Pancreas (tissue), 10 donors: Measurements from ENCODE around the gene TMEM81. TPM values are rescaled to one million over a fixed set of nuclear protein-coding genes. Genes with fewer than 3 reads are reported as not detected.

Source experiments
- ATAC-seq, 4 donors: fragments of 200-7000 bp; cut with Tn5 transposase; one replicate each; pipeline versions ENCODE4 v1.8.0 to v1.9.1; 2020; ENCODE audit warnings: mild to moderate bottlenecking in 4 of 4, moderate library complexity in 4 of 4
- DNase-seq, 6 donors: peaks; one replicate each; pipeline ENCODE4 v3.0.0-alpha.2; 2020
- FAIRE-seq: peaks from 2 replicates; lab custom pipeline; 2012; peaks lifted over from hg19 to GRCh38; lab: Jason Lieb, UNC
- H3K27ac ChIP-seq, 4 donors: fragments of 200-600 bp; sonication (generic); 1 replicate in 3 of 4; 2 replicates in 1 of 4; pipeline versions ENCODE4 v1.5.0 to v1.8.0; 2020
- H3K27me3 ChIP-seq, 4 donors: fragments of 200-600 bp; one replicate each; pipeline ENCODE4 v1.8.0; 2021
- H3K36me3 ChIP-seq, 3 donors: fragments of 200-600 bp; sonication (generic) in 1 of 3; one replicate each; pipeline versions ENCODE4 v1.5.0 to v1.8.0; 2020 to 2021
- H3K4me1 ChIP-seq, 3 donors: fragments of 200-600 bp; one replicate each; pipeline ENCODE4 v1.8.0; 2021
- H3K4me3 ChIP-seq, 4 donors: fragments of 200-600 bp; sonication (generic) in 2 of 4; one replicate each; pipeline versions ENCODE4 v1.5.0 to v1.8.0; 2020 to 2021
- H3K9me3 ChIP-seq, 4 donors: fragments of 200-600 bp; one replicate each; pipeline ENCODE4 v1.8.0; 2021
- WGBS, 2 donors: extraction: QIAGEN DNeasy Blood & Tissue Kit; methylation state at CpG; one replicate each; pipeline ENCODE4 v1.1.7; 2013; 5-methylcytosine and 5-hydroxymethylcytosine counted together
- intact Hi-C, 3 donors: fragments of 100-400 bp; cut with DNase I; formaldehyde crosslinking; loops; one replicate each; pipeline versions ENCODE4 v1.11.1 to v1.14.2; 2022
- polyA plus RNA-seq, 2 donors: library from polyadenylated mRNA; stranded (reverse); fragments of 200-250 nt; gene quantifications; one replicate each; pipeline ENCODE4 v1.2.3, GENCODE V29; 2013
- total RNA-seq, 6 donors: library from RNA; stranded (reverse); fragmentation: NEBNext Ultra II Directional in 4 of 6; extraction: Animal tissue kit (Norgen Biotek cat#: 25700) in 4 of 6; gene quantifications; one replicate each; pipeline versions ENCODE4 v1.2.1 to v1.2.4, GENCODE V29; 2021 to 2023
- TF ChIP-seq, protein P1 (sequence below), 4 donors: fragments of 200-600 bp; sonication (generic) in 3 of 4; IDR thresholded peaks; one replicate each; pipeline versions ENCODE4 v1.5.0 to v1.8.0; 2021; ENCODE audit warnings: antibody characterized with exemption in 4 of 4
- donor health status: healthy with polysubstance abuse.
- donor health status: DM: no; HTN: no; CAD: no; lungs with moderate emphysema.
- donor health status: DM: no; HTN: no; CAD: no.
- donor health status: control.
- donor health status: control.
- donor health status: Bipolar disorder and iron deficiency.
- donor health status: DM: yes; HTN: yes; CAD: no.
- donor health status: DM: no; HTN: no; CAD: no.
- donor health status: DM: no; HTN: no; CAD: no.
- donor health status: DM: yes; HTN: yes; CAD: no.

TMEM81 gene
- total RNA-seq, result 1 to 10 TPM in 4 of 6 donors, under 1 TPM in 2; 0.67 to 2.5 (median 1.2) TPM
- polyA plus RNA-seq, result 1 to 10 TPM; 2.0 to 2.4 TPM

- DNase-seq (no peak), FAIRE-seq (no peak), ATAC-seq (no peak)
- Histone ChIP-seq H3K27ac (no peak within 1 kb of the TSS), H3K4me1 (no peaks in the 10 kb centered on the region), H3K4me3 (no peak within 1 kb of the TSS), H3K27me3 (no peaks in the 10 kb centered on the region), H3K9me3 (no peaks in the 10 kb centered on the region), H3K36me3 (peaks cover 4 to 17% (median 6%) of the 10 kb centered on the region in 3 donors)
- WGBS, 2 donors, result 94 to 97% methylated on average over 2 of the region's 2 CpGs
- intact Hi-C loops, result no loop called here
- TF ChIP-seq, protein P1, sequence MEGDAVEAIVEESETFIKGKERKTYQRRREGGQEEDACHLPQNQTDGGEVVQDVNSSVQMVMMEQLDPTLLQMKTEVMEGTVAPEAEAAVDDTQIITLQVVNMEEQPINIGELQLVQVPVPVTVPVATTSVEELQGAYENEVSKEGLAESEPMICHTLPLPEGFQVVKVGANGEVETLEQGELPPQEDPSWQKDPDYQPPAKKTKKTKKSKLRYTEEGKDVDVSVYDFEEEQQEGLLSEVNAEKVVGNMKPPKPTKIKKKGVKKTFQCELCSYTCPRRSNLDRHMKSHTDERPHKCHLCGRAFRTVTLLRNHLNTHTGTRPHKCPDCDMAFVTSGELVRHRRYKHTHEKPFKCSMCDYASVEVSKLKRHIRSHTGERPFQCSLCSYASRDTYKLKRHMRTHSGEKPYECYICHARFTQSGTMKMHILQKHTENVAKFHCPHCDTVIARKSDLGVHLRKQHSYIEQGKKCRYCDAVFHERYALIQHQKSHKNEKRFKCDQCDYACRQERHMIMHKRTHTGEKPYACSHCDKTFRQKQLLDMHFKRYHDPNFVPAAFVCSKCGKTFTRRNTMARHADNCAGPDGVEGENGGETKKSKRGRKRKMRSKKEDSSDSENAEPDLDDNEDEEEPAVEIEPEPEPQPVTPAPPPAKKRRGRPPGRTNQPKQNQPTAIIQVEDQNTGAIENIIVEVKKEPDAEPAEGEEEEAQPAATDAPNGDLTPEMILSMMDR (IDR thresholded peaks at IDR 0.05), result no peak
These were observed at the start of gene TMEM81 for GRCh38 chr1:205084360-205084759. TSS of gene TMEM81 (minus strand) at chr1:205084460. CDS start at chr1:205084320, 140 bp downstream.

GRCh38 chr1:205133287-205133686 lies 49.0 kb upstream of the TMEM81 start:
- FAIRE-seq (no peak), DNase-seq (no peak), ATAC-seq (no peak)
- no peak overlapping the region for H3K4me3 ChIP-seq
- no peaks in the 10 kb centered on the region for H3K36me3 ChIP-seq
- TF ChIP-seq, protein P1 (IDR thresholded peaks at IDR 0.05), result no peak
- H3K27ac ChIP-seq, result no peak overlapping the region
- intact Hi-C loops, result loop anchor here in 1 of 3 donors (10.0 kb wide), 1 partner anchor 148 kb away; no protein-coding TSS in a partner anchor
- no peaks in the 10 kb centered on the region for H3K27me3 ChIP-seq
- 18 to 46% methylated on average over 1 of the region's 1 CpG for WGBS, 2 donors
- no peaks in the 10 kb centered on the region for H3K9me3 ChIP-seq
- no peaks in the 10 kb centered on the region for H3K4me1 ChIP-seq

DNA sequence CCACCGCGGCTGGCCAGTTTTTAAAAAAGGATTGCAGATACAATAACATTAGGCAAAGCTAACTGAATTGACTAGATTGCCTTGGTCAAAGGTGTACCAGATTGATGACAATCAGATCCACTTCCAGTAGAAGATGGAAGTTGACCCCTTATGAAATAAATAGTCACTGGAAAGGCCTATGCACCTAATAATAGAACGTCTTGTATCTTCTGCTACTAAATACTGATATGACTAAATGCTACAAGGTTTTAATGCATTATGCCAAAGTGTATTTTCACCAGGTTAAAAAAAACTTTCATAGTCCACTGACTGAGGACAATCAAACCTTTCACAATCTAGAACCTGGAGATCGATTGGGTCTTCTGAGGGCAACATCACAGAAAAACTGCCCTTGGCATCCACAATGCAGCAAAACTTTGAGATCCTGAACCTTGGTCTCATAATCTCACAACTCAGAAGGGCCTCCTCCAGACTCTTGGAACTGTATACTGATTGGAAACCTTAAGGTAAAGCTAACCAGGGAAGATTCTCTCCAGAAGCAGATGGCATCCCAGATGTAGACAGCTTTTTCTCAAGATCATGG lies 45.3 kb upstream of the TMEM81 start:
- FAIRE-seq, result no peak
- Histone ChIP-seq H3K4me3 (no peak overlapping the region), H3K27ac (no peak overlapping the region), H3K9me3 (no peaks in the 10 kb centered on the region), H3K36me3 (no peaks in the 10 kb centered on the region), H3K4me1 (no peaks in the 10 kb centered on the region), H3K27me3 (no peaks in the 10 kb centered on the region)
- no peak for ATAC-seq
- no peak for DNase-seq
- intact Hi-C loops, result loop anchor here in 2 of 3 donors (10.0 kb wide), 2 partner anchors 85 to 145 kb away; partner anchors contain the start of gene DSTYK (in 1 of the 2)
- TF ChIP-seq, protein P1 (IDR thresholded peaks at IDR 0.05), result no peak
- WGBS, 2 donors, result 69 to 71% methylated on average over 4 of the region's 4 CpGs

- Histone ChIP-seq H3K27ac (no peak overlapping the region), H3K4me1 (no peaks in the 10 kb centered on the region), H3K36me3 (no peaks in the 10 kb centered on the region), H3K9me3 (no peaks in the 10 kb centered on the region), H3K4me3 (no peak overlapping the region), H3K27me3 (no peaks in the 10 kb centered on the region)
- no peak for ATAC-seq
- TF ChIP-seq, protein P1 (IDR thresholded peaks at IDR 0.05), result no peak
- WGBS, 2 donors, result 75 to 91% methylated on average over 2 of the region's 2 CpGs
- no peak for DNase-seq
- intact Hi-C loops, result loop anchor here in 1 of 3 donors (10.0 kb wide), 1 partner anchor 87 kb away; the partner anchor contains the start of gene DSTYK
- no peak for FAIRE-seq
These were observed 43.8 kb upstream of the TMEM81 start for GRCh38 chr1:205128050-205128449.

GRCh38 chr1:205127646-205128045 lies 43.4 kb upstream of the TMEM81 start:
- TF ChIP-seq, protein P1 (IDR thresholded peaks at IDR 0.05), result no peak
- DNase-seq (no peak), FAIRE-seq (no peak), ATAC-seq (no peak)
- no peak overlapping the region for H3K27ac ChIP-seq
- H3K9me3 ChIP-seq, result no peaks in the 10 kb centered on the region
- H3K27me3 ChIP-seq, result no peaks in the 10 kb centered on the region
- H3K4me1 ChIP-seq, result peaks cover 0 to 2% (median 0%) of the 10 kb centered on the region in 3 donors
- H3K36me3 ChIP-seq, result no peaks in the 10 kb centered on the region
- no peak overlapping the region for H3K4me3 ChIP-seq
- WGBS, 2 donors, result 73 to 85% methylated on average over 3 of the region's 3 CpGs
- intact Hi-C loops, result loop anchor here in 1 of 3 donors (10.0 kb wide), 1 partner anchor 87 kb away; the partner anchor contains the start of gene DSTYK
